Stimulated activated CD8-positive, alpha-beta memory T cell treated with anti-CD3 and anti-CD28 coated beads, Interleukin-12 subunit alpha, Interleukin-12 subunit beta, amount 100 ng/mL, for 1 hour (primary cell): ENCODE data around the gene AAMP.
A peak's percentile ranks its signal among the peaks of the same experiment; 100 is the strongest.
"Not testable (repeated sequence)": the region's sequence is repeated elsewhere in the genome, so short reads cannot be mapped to it uniquely, and the experiment has no call there.

Source experiments
- DNase-seq: peaks from one replicate; pipeline ENCODE4 v3.0.0-alpha.2; 2020; ENCODE audit warnings: low read depth

AAMP gene

GRCh38 chr2:218275371-218276072, 5.6 kb upstream of the AAMP start:
- DNase-seq, result no peak

- no peak for DNase-seq
Observed at GRCh38 chr2:218274586-218274985, 4.6 kb upstream of the AAMP start.

- DNase-seq, result no peak
Observed at GRCh38 chr2:218273908-218274249, 3.9 kb upstream of the AAMP start.

DNA sequence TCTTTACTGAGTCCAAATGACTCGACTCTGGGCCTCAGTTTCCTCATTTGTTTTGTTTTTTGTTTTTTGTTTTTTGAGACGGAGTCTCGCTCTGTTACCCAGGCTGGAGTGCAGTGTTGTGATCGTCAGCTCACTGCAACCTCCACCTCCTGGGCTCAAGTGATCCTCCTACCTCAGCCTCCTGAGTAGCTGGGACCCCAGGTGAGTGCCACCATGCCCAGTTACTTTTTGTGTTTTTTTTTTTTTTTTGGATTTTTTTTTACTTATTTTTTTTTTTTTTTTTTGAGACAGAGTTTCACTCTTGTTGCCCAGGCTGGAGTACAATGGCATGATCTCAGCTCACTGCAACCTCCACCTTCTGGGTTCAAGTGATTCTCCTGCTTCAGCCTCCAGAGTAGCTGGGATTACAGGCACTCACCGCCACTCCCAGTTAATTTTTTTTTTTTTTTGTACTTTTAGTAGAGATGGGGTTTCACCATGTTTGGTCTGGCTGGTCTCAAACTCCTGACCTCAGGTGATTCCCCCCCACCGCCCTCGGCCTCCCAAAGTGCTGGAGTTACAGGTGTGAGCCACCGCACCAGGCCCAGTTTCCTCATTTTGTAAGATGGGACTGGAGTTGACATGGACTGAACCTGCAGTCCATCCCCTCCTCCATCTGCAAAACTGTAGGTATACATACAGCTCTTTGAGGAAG, 3.4 kb upstream of the AAMP start:
- DNase-seq, result not testable (repeated sequence)

DNA sequence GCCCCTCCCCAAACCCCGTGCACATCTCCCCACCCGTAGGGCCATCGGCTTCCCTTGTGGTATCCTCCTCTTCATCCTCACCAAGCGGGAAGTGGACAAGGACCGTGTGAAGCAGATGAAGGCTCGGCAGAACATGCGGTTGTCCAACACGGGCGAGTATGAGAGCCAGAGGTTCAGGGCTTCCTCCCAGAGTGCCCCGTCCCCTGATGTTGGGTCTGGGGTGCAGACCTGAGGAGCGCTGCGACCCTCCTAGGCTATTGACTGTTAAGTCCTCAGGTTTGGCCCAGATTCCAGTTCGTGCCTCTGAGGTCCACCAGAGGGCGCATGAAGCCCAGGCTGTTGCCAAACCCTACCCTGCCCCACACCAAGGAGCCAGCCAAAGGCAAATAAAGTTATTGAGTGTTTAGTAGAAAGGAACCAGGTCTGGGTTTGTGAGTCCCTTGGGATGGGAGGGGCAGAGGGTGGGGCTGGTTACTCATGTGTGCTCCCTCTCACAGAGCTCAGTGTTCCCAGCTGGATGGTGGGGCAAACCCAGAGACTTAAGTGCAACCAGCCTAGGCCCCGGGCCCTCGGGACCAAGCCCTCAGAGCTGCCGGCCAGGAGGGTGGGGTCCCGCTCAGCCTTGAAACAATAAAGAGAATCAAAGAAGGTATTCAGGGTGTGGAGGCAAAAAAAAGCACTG, 2.7 kb upstream of the AAMP start:
- peak; percentile 68 for DNase-seq

- no peak for DNase-seq
Observed at GRCh38 chr2:218271865-218272530, 2.1 kb upstream of the AAMP start.

DNA sequence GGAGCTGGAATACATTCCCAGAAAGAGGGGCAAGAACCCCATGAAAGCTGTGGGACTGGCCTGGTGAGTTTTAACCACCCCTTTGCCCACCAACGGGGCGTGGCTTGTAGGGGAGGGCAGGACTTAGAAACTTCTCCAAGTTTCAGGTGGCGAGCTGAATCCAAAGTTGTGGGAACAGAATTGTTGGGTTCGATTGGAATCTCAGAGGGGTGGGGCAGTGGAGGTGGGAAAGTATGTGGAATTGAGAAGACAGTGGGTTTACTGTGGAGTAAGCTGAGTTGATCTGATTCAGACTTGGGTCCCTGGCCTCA, 1.5 kb upstream of the AAMP start:
- no peak for DNase-seq

DNA sequence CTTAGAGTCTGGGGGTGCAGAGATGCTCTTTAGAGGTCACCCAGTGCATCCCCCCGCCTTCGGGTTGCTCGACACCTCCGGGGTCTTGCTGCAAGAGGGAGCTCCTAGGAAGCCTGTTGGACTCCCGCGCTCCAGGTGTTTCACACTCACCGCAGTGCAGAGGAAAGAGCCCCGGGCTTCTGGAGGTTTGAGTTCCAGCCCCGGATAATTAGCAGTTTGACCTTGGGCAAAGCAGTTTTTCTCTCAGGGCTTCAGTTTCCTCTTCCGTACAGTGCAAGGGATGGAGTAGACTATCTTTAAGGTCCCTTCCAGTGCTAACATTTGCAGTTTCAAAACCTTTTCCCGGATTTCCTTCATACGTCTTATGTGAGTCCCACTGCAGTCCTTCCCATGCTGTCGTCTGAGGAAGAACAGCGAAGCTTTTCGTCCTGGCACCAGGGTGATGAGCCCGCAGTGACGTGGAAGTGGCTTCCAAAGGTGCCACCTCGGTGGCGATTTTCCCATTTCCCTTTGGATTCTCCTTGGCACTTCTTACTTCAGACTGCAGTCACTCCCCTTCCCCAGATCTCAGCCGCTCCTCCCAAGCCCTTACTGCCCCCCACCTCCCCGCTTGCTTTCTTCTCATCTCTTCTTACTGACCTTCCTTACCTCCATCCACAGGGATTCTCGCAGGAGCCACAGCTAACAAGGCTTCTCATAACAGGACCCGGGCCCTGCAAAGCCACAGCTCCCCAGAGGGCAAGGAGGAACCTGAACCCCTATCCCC, 967 bp upstream of the AAMP start:
- DNase-seq, result no peak

GRCh38 chr2:218267259-218267658, 2.7 kb downstream of the AAMP start:
- no peak for DNase-seq

DNA sequence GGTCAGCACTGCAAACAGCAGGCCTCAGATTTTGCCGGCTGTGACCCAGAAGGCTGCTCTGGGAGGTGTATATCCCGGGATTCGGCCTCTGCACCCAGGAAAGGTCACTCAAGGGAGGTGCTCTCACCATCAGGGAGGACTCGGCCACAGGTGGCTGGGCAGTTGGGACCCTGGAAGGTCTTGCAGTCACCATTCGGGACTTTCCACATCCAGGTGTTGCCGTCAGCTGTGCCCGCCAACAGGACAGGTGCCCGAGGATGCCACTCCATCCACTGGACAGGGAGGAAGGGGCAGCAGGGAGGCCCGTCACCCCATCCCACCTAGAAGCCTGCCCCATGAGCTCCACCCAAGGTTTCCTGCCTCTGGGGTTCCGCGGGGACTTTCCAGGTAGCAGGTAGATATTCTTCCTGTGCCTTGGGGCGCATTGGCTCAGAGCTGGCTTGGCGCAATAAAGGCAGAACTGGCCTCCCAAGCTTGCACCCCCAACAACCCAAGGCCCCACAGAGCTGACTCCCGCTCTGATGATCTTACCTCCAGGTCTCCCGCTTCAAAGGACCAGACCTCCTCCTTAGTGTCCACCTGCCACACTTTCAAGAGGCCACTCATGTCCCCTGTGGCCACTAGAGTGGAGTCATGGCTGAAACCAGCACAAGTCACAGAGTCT, 3.5 kb downstream of the AAMP start:
- no peak for DNase-seq

DNA sequence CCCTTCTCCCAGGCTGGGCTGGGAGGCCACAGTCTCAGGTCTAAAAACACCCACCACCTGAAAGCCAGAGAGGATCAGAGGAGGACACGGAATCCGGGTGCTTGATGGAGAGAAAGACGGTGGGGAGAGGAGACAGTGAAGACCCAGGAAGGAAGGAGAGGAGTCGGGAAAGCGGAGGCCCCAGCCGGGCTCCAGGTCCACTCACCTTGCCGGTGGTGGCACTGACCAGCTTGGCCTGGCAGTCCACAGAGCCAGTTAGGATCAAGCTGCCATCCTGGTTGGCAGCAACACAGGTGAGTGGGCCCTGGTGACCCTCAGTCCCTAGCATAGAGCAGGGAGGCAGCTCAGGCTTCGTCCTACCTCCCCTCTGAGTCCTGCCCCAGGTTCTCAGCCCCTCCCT, 4.3 kb downstream of the AAMP start:
- DNase-seq, result no peak

DNA sequence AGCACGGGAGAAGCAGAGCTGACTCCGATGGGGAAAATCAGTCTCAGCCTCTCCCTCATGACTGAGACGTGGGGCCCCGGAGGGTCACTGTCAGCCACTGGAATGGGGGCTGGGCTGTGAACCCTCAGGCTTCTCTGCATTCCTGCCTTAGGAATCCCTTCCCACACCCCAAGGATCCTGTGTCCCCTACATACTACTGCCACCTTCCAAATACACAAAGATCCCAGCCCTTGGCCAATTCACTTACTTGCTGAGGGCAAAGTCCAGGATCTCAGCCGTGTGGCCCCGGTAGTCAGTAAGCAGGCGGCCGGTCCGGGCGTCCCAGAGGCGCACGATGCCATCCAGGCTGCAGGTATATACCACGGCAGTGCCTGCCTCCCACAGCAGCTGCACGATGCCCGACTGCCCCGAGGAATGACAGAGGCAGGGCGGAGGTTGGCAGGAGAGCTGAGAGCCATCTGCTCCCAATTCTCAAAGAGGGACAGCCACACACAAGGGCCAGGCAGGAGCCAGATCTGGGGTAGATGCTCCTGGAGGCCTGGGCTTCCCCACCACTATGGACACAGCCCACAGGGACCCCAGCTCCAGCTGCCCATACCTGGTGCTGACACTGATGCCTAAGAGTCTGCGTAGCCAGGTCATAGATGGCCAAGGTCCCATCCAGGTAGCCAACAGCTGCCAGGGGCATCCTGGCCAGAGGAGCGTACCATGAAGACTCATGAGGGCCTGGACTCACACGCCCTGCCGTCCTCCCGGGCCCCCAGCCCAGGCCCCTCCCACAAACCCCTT, 5.0 kb downstream of the AAMP start:
- DNase-seq, result no peak

DNA sequence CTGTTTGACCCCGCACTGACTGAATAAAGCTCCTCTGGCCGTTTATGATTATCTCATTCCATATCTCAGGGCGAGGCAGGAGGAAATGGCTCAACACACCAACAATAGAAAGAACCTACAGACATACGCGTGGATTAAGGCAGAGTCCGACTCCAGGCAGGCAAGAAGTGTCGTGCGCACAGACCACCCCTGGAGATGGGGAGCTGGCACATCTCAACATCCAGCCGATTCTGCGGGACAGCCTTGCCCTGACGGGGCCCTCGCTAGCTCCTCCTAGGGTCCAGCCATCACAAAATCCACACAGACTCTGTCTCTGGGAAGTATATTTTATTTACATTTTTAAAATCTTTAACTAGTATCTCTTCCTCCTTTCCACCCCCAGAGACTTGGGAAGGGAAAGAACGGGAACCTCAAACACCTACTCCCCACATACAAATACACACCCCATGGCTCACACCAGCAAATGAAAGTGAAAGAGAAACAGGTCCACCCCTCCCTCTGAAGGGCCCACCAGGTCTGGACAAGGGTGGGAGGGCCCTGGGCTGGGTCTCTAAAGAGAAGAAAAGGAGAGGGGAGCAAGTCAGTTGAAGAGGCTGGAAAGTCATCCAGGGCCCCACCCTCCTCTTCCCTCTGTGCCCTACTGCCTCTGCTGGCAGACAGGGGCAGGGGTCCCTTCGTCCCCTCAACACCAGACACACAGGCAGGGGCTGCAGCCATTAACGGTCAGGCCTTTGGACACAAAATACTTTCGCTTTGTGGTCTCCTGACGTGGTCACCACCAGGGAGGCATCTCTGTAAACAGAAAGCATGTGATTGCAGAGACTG, 5.9 kb downstream of the AAMP start:
- no peak for DNase-seq

- DNase-seq, result no peak
Observed at GRCh38 chr2:218262631-218263586, 7.0 kb downstream of the AAMP start.

DNA sequence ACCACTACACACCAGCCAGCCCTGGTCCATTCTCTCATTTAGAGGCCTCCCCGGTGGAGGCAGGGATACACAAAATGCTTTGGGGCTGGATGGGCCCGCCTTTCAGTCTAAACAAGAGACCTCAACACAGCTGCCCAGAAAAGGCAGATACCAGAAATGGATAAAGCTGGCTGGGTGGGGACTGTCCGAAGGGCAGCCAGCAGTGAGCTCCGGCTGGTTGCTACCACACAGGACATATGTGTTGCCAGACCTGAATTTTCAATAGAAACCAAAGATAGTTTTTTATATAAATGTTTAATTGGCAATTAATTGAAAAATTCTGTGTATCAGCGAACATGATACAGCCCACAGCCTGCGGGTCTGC, 7.7 kb downstream of the AAMP start:
- DNase-seq, result no peak

DNA sequence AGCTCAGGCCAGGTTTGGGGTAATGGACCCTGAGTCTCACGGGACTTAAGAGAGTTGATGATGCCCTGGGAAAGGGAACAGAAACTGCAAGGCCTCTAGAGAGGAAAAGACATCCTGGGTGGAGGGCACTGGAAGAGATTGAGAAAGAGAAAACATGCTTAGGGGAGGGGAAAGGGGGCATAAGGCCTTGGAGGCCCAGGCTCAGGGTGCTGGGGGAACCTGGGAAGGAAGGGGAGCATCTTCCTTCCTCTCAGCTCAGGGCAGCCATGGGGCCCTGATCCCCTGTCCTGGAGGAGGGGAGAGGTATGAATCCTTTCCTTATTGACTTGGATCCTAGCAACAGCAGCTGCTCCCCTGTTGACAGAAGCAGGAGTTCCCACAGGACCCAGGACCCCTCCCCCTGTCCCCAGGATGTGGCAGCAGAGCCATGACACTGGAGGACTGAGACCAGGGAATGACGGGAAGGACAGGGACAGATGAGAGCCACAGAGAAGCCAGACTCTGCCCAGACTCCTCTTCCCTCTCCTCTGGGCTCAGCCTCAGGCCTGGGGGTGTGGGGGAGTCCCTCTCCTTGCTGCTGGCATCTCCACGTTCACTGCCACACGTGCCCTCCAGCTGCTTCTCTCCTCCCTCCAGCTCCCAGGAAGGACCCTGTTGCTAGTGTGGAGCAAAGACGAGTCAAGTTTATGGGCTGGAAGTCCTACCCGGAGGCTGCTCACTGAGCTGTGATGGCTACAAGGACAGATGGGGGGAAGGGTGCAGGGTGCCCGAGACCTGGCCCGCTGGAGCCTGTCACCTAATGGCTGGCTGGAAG, 8.3 kb downstream of the AAMP start:
- no peak for DNase-seq

DNA sequence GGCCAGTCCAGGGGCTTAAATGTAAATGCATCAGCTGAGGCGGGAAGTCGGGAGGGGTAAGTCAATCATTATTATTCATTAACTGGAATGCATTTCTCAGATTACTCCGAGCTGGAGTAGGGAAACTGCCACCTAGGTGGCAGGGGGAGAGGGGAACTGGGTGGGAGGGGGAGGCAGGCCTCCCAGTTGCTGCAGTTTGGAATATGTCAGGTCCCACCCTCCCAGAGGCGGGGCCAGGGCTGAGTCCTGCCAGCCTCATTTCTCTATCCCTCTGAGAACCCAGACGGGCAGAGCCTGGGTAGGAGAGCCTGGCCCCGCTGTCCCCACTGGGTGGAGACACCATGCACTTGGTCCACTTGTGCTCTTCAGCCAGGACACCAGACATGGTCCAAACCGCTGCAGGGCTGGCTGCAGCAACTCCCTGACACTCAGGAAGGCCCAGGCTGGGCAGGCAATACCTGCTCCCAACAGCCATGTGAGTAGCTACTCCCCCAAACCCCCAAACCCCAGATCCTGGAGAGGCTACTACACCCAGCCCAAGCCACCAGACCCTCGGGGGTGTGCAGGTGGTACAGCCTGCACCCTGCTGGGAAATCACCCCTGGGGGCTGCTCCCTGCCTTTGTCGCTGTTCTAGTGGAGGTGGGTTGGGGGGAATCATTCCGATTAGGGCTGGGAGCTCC, 9.1 kb downstream of the AAMP start, which contains the start of gene GPBAR1:
Gene GPBAR1 (plus strand): TSS at position 274 of the 681 bp plus-strand sequence. CDS start 1,710 bp downstream, outside the sequence.
- DNase-seq, result no peak
